GM20000 (cell line): ENCODE measurements around the gene FAH.

Experiments
- DNase-seq: peaks from one replicate; pipeline ENCODE4 v3.0.0; 2012; ENCODE audit warnings: low spot score
- CTCF ChIP-seq: IDR thresholded peaks from 2 replicates; pipeline ENCODE4 v1.5.1; 2012; ENCODE audit warnings: mild to moderate bottlenecking, control low read depth; ENCODE audit errors: extremely low read depth, missing control alignments

Gene FAH

DNA sequence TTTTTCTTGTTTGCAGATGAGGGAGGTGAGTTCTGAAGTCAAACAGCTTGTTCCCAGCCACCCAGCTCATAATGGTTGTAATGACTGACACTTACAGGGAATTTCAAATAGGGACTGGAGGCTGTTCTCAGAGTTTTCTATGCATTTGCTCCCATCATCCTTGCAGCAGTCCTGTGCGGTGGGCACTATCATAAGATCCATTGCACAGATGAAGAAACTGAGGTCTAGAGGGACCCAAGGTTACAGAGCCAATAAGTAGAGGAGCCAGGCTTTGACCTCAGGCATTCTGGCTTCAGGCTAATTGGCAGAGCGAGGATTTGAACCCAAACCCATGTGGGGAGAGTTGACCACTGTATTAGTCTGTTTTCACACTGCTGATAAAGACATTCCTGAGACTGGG, 32.4 kb downstream of the FAH start:
- no peak for TF ChIP-seq CTCF
- DNase-seq: no peak

- no peak for TF ChIP-seq CTCF
- no peak for DNase-seq
Observed at GRCh38 chr15:80186066-80186465, 33.3 kb downstream of the FAH start.

DNA sequence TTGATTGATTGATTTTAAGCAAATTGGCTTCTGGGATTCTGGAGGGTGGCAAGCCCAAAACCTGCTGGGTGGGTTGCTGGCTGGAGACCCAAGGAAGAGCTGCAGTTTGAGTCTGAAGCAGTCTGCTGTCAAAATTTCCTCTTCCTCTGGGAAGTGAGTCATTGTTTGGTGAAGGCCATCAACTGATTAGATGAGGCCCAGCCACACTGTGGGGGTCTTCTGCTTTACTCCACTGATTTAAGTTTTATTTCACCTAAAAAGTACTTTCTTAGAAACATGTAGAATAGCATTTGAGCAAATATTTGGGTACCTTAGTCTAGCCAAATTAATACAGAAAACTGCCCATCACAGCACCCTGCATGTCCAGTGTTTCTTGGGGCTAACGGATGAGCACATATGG, 33.8 kb downstream of the FAH start:
- TF ChIP-seq CTCF: no peak
- no peak for DNase-seq

DNA sequence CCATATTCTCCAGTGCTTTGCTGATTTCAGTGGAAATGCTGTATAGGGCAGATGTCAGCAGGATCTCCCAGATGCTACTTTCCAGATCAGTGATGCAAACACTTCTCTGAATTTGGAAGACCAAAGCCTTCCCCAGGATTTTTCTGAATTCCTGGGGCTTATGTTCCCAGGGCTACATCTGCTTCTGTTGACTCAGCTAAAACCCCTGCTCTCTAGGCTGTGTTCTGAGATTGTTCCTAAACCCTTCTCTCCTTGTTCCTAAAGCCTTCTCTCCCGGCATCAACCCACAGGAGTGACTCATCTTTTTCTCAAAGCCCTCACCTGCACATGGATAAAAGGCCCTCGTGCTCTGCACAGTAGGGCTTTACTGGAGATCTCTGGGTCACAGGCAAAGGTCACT, 35.5 kb downstream of the FAH start:
- no peak for TF ChIP-seq CTCF
- DNase-seq: no peak

- DNase-seq: no peak
- TF ChIP-seq CTCF: no peak
Observed at GRCh38 chr15:80191198-80191597, 38.4 kb downstream of the FAH start.

GRCh38 chr15:80191897-80192595, 39.2 kb downstream of the FAH start:
- DNase-seq: no peak
- TF ChIP-seq CTCF: no peak

DNA sequence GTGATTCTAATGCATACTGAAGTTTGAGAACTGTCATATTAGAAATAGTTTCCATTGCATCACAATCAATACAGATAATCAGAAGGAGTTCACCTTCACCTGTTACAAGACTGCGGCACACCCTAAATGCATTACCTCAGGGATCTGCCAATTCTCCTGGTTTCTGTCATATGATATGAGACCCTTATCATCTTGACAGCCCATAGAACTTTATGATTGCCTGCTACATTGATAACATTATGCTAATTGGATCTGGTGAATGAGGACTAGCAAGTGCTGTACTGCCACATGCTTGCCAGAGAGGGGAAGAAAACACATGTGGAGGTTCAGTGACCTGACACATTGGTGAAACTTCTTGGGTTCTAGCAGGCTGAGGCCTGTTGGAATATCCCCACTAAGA, 41.4 kb downstream of the FAH start:
- TF ChIP-seq CTCF: no peak
- no peak for DNase-seq
